CD14-positive monocyte (primary cell): Measurements from ENCODE around the gene NPR3. TPM values are rescaled to one million over a fixed set of nuclear protein-coding genes. Genes with fewer than 3 reads are reported as not detected.

Experiments used
- DNase-seq, 3 donors: peaks; one replicate each; pipeline ENCODE4 v3.0.0-alpha.2; 2011 to 2022
- H2AFZ ChIP-seq: 2 replicates; pipeline ENCODE4 v1.6.0; 2012; ENCODE audit warnings: mild to moderate bottlenecking, low read depth, low read length, inconsistent platforms; ENCODE audit not compliant: insufficient read depth, poor library complexity, severe bottlenecking
- H3K27ac ChIP-seq, 2 donors: 1 replicate in 1 of 2; 2 replicates in 1 of 2; pipeline ENCODE4 v1.5.1; 2012 to 2013; ENCODE audit warnings: low read length in 2 of 2, control low read depth in 1 of 2, inconsistent platforms in 1 of 2, low read depth in 1 of 2, mild to moderate bottlenecking in 1 of 2
- H3K27me3 ChIP-seq, 2 donors: one replicate each; pipeline versions ENCODE4 v1.6.0 to v1.6.1; 2011 to 2013; ENCODE audit warnings: low read length in 2 of 2; ENCODE audit not compliant: control insufficient read depth in 2 of 2, insufficient read depth in 2 of 2
- H3K36me3 ChIP-seq, 2 donors: replicated peaks in 1 of 2; 1 replicate in 1 of 2; 2 replicates in 1 of 2; pipeline versions ENCODE4 v1.5.1 to v1.6.1; 2012 to 2013; ENCODE audit warnings: low read length in 2 of 2, control low read depth in 1 of 2, inconsistent platforms in 1 of 2, mild to moderate bottlenecking in 1 of 2; ENCODE audit not compliant: insufficient read depth in 2 of 2, control insufficient read depth in 1 of 2
- H3K4me1 ChIP-seq, 2 donors: 1 replicate in 1 of 2; 2 replicates in 1 of 2; pipeline versions ENCODE4 v1.5.1 to v1.6.1; 2012 to 2013; ENCODE audit warnings: low read length in 2 of 2, control low read depth in 1 of 2, inconsistent platforms in 1 of 2, mild to moderate bottlenecking in 1 of 2, moderate library complexity in 1 of 2; ENCODE audit not compliant: insufficient read depth in 2 of 2, control insufficient read depth in 1 of 2
- H3K4me2 ChIP-seq: replicated peaks from 2 replicates; pipeline ENCODE3; 2012; ENCODE audit warnings: low read length, moderate library complexity, mild to moderate bottlenecking; ENCODE audit not compliant: poor library complexity, severe bottlenecking; ENCODE audit errors: extremely low read depth
- H3K4me3 ChIP-seq, 3 experiments: fragments of 200-600 bp in 1 of 3; sonication (generic) in 1 of 3; replicated peaks in 1 of 3; 1 replicate in 2 of 3; 2 replicates in 1 of 3; pipeline ENCODE4 v1.5.1; 2011 to 2013; ENCODE audit warnings: low read length in 3 of 3, mild to moderate bottlenecking in 3 of 3, control low read depth in 2 of 3, low read depth in 2 of 3, inconsistent platforms in 1 of 3, moderate library complexity in 1 of 3
- H3K79me2 ChIP-seq: 2 replicates; pipeline ENCODE4 v1.6.0; 2012; ENCODE audit warnings: mild to moderate bottlenecking, control low read depth, inconsistent platforms, low read length, moderate library complexity; ENCODE audit not compliant: insufficient read depth
- H3K9ac ChIP-seq: 2 replicates; pipeline ENCODE4 v1.6.0; 2017; ENCODE audit warnings: low read length, mild to moderate bottlenecking; ENCODE audit not compliant: insufficient read depth, poor library complexity, severe bottlenecking
- H3K9me3 ChIP-seq, 2 donors: replicated peaks in 1 of 2; 1 replicate in 1 of 2; 2 replicates in 1 of 2; pipeline versions ENCODE4 v1.5.1 to v1.6.1; 2012 to 2013; ENCODE audit warnings: low read length in 2 of 2, control low read depth in 1 of 2; ENCODE audit not compliant: control insufficient read depth in 1 of 2, insufficient read depth in 1 of 2
- H4K20me1 ChIP-seq: 2 replicates; pipeline ENCODE4 v1.6.0; 2012; ENCODE audit warnings: mild to moderate bottlenecking, low read length, control low read depth, moderate library complexity; ENCODE audit not compliant: insufficient read depth
- H3K27ac Mint-ChIP-seq, 7 donors: one replicate each; pipeline ENCODE4 v1.8.0; 2020; ENCODE audit warnings: mild to moderate bottlenecking in 7 of 7, mixed read lengths in 7 of 7, moderate library complexity in 6 of 7, inconsistent platforms in 2 of 7
- H3K27me3 Mint-ChIP-seq, 3 donors: one replicate each; pipeline ENCODE4 v1.8.0; 2021 to 2022; ENCODE audit warnings: low read depth in 3 of 3, mild to moderate bottlenecking in 3 of 3, mixed read lengths in 3 of 3, moderate library complexity in 3 of 3, inconsistent platforms in 1 of 3
- H3K36me3 Mint-ChIP-seq, 2 donors: one replicate each; pipeline ENCODE4 v1.8.0; 2020; ENCODE audit warnings: mixed read lengths in 2 of 2, inconsistent platforms in 1 of 2, mild to moderate bottlenecking in 1 of 2
- H3K4me1 Mint-ChIP-seq: one replicate; pipeline ENCODE4 v1.8.0; 2020; ENCODE audit warnings: mild to moderate bottlenecking, mixed read lengths
- H3K4me3 Mint-ChIP-seq, 2 donors: one replicate each; pipeline ENCODE4 v1.8.0; 2020; ENCODE audit warnings: mild to moderate bottlenecking in 2 of 2, mixed read lengths in 2 of 2, moderate library complexity in 1 of 2
- H3K9me3 Mint-ChIP-seq, 7 donors: one replicate each; pipeline ENCODE4 v1.8.0; 2020 to 2022; ENCODE audit warnings: mixed read lengths in 7 of 7, mild to moderate bottlenecking in 6 of 7, moderate library complexity in 6 of 7, inconsistent platforms in 2 of 7
- WGBS: methylation state at CpG from one replicate; pipeline ENCODE4 v1.1.5; 2013; ENCODE audit warnings: missing lambda C conversion rate; ENCODE audit not compliant: insufficient coverage; 5-methylcytosine and 5-hydroxymethylcytosine counted together
- intact Hi-C, 2 donors: fragments of 100-400 bp; cut with micrococcal nuclease; formaldehyde crosslinking; loops; one replicate each; pipeline versions ENCODE4 v1.15.0 to v1.15.1; 2023
- polyA plus RNA-seq, 3 donors: library from polyadenylated mRNA; depleted of rRNA in 1 of 3; unstranded in 2 of 3; stranded (reverse) in 1 of 3; fragments of 300-500 nt in 2 of 3; fragments of >200 nt in 1 of 3; fragmentation: Illumina TruSeq in 2 of 3; gene quantifications; 1 replicate in 2 of 3; 2 replicates in 1 of 3; pipeline ENCODE4 v1.2.3, GENCODE V29; 2012 to 2021
- TF ChIP-seq, protein P1 (sequence below): fragments of 200-600 bp; IDR thresholded peaks from one replicate; pipeline ENCODE4 v1.8.0; 2022; ENCODE audit warnings: antibody characterized with exemption, mild to moderate bottlenecking

The NPR3 gene
- polyA plus RNA-seq, 3 donors, result not detected

DNA sequence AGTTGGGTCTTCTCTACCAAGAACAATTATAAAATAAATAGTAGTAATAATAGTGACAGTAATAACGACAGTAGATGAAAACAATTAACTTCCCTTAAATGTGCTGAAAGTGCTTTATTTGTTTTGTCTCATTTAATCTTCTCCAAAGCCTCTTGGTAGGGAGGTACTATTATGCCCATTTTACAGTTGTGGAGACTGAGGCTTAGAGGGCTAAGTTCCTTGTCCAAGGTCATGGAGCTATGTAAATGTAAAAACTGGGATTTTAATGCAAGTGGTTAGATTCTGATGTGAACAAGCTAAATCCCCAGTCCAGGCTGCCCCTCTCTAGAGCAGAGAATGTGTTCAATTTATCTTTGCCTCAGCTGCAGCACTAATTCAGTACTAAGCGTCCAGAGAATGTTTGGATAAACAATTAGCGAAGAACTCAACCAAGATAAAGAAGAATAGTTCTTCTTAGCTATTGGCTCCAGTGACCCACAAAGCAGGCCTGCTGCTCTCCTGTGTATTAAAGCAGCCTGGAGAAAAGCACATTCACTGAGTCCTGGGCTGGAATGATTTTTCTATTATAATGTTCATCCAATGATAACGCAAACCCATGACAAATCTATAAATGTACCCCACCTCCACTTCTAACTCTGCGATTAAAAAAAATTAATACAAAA lies 68.8 kb downstream of the NPR3 start:
- TF ChIP-seq, protein P1, sequence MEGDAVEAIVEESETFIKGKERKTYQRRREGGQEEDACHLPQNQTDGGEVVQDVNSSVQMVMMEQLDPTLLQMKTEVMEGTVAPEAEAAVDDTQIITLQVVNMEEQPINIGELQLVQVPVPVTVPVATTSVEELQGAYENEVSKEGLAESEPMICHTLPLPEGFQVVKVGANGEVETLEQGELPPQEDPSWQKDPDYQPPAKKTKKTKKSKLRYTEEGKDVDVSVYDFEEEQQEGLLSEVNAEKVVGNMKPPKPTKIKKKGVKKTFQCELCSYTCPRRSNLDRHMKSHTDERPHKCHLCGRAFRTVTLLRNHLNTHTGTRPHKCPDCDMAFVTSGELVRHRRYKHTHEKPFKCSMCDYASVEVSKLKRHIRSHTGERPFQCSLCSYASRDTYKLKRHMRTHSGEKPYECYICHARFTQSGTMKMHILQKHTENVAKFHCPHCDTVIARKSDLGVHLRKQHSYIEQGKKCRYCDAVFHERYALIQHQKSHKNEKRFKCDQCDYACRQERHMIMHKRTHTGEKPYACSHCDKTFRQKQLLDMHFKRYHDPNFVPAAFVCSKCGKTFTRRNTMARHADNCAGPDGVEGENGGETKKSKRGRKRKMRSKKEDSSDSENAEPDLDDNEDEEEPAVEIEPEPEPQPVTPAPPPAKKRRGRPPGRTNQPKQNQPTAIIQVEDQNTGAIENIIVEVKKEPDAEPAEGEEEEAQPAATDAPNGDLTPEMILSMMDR, result no peak
- WGBS, result no CpG with 5 or more reads among the region's 5 CpGs
- no peak overlapping the region for H2AFZ ChIP-seq
- no peak overlapping the region for H3K4me3 Mint-ChIP-seq
- H3K36me3 ChIP-seq, result no peaks in the 10 kb centered on the region
- peaks cover 0 to 8% (median 4%) of the 10 kb centered on the region in 7 donors for H3K9me3 Mint-ChIP-seq
- no peak overlapping the region for H3K27ac ChIP-seq
- no peak overlapping the region for H3K27ac Mint-ChIP-seq
- H3K4me3 ChIP-seq, result no peak overlapping the region
- no peaks in the 10 kb centered on the region for H3K9me3 ChIP-seq
- intact Hi-C loops, result no loop called here
- no peak overlapping the region for H3K9ac ChIP-seq
- no peaks in the 10 kb centered on the region for H3K79me2 ChIP-seq
- H3K27me3 Mint-ChIP-seq, result peaks cover 0 to 3% (median 0%) of the 10 kb centered on the region in 3 donors
- H4K20me1 ChIP-seq, result no peaks in the 10 kb centered on the region
- H3K4me2 ChIP-seq, result no peak overlapping the region
- H3K27me3 ChIP-seq, result no peaks in the 10 kb centered on the region
- no peak for DNase-seq
- H3K4me1 ChIP-seq, result no peaks in the 10 kb centered on the region
- no peaks in the 10 kb centered on the region for H3K4me1 Mint-ChIP-seq
- H3K36me3 Mint-ChIP-seq, result no peaks in the 10 kb centered on the region

DNA sequence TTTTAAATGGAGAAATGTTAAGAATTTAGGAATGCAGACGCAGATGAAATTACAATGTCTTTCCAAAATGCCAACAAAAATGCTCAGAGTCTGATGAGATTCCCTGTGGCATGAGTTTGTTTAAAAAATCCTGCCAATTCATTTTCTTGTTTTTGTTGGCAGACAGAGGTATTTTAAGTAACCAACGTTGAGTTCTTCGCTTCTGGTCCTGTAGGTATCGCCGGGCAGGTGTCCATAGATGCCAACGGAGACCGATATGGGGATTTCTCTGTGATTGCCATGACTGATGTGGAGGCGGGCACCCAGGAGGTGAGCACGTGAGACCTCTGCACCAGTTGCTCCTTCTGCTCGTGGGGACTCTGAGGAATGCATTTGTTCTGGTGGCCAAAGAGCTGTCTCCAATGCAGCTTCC lies 69.4 kb downstream of the NPR3 start:
- no peaks in the 10 kb centered on the region for H3K79me2 ChIP-seq
- no peaks in the 10 kb centered on the region for H4K20me1 ChIP-seq
- H3K4me3 ChIP-seq, result no peak overlapping the region
- H3K9ac ChIP-seq, result no peak overlapping the region
- Mint-ChIP-seq H3K36me3 (no peaks in the 10 kb centered on the region), H3K27ac (no peak overlapping the region), H3K27me3 (peaks cover 0 to 3% (median 0%) of the 10 kb centered on the region in 3 donors), H3K9me3 (peaks cover 0 to 8% (median 4%) of the 10 kb centered on the region in 7 donors), H3K4me3 (no peak overlapping the region), H3K4me1 (no peaks in the 10 kb centered on the region)
- no peak overlapping the region for H2AFZ ChIP-seq
- no peaks in the 10 kb centered on the region for H3K27me3 ChIP-seq
- H3K27ac ChIP-seq, result no peak overlapping the region
- H3K36me3 ChIP-seq, result no peaks in the 10 kb centered on the region
- DNase-seq, result no peak
- WGBS, result 97% methylated on average over 8 of the region's 10 CpGs
- no peaks in the 10 kb centered on the region for H3K9me3 ChIP-seq
- intact Hi-C loops, result no loop called here
- H3K4me2 ChIP-seq, result no peak overlapping the region
- H3K4me1 ChIP-seq, result no peaks in the 10 kb centered on the region
- TF ChIP-seq, protein P1, result no peak
